ENCODE measurements around the gene NMU.
"Not testable (repeated sequence)": the region's sequence is repeated elsewhere in the genome, so short reads cannot be mapped to it uniquely, and the experiment has no call there.

The NMU gene

DNA sequence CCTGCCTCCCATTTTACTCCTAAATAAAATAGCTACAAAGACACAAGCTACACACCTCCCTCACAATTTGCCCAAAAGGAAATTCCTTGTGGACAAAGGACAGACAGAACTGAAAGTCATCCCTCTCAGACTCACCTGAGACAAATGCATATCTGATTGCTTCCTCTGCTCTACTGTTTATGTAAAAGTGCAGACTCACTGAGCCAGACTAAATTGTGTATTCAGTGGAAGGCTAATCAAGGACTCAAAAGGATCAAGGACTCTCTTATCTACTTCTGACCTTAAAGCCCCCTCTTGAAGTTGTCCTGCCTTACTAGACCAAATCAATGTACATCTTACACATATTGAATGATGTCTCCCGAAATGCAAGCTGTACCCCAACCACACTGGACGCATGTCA, 47.9 kb downstream of the NMU start (continued):
- TF ChIP-seq CSRNP3 (CRISPR knock-in tag; IDR thresholded peaks at IDR 0.05) (no peak), PATZ1 (CRISPR knock-in tag; IDR thresholded peaks at IDR 0.05; ENCODE audit: borderline replicate concordance) (no peak), CSDC2 (CRISPR knock-in tag; IDR thresholded peaks at IDR 0.05) (no peak), OSR1 (CRISPR knock-in tag; IDR thresholded peaks at IDR 0.05) (no peak), ZNF565 (CRISPR knock-in tag; conservative IDR thresholded peaks at IDR 0.05; ENCODE audit: low read depth) (no peak), TCF4 (CRISPR knock-in tag; IDR thresholded peaks at IDR 0.05; ENCODE audit: borderline replicate concordance) (no peak), TOX (CRISPR knock-in tag; IDR thresholded peaks at IDR 0.05; ENCODE audit: borderline replicate concordance) (no peak)

- ATAC-seq = not testable (repeated sequence)
Observed at GRCh38 chr4:55582773-55583172, 53.3 kb downstream of the NMU start.

GRCh38 chr4:55578341-55579010, 57.6 kb downstream of the NMU start:
- no peak for ATAC-seq
- TF ChIP-seq ZFP3 (CRISPR knock-in tag; IDR thresholded peaks at IDR 0.05) = no peak
- no peak for TF ChIP-seq SNAI2 (CRISPR knock-in tag; IDR thresholded peaks at IDR 0.05)
- TF ChIP-seq ZNF70 (CRISPR knock-in tag; IDR thresholded peaks at IDR 0.05) = no peak
- TF ChIP-seq CSDC2 (CRISPR knock-in tag; IDR thresholded peaks at IDR 0.05) = no peak
- no peak for TF ChIP-seq CSRNP3 (CRISPR knock-in tag; IDR thresholded peaks at IDR 0.05)
- TF ChIP-seq OSR1 (CRISPR knock-in tag; IDR thresholded peaks at IDR 0.05) = no peak
- TF ChIP-seq, protein P1, sequence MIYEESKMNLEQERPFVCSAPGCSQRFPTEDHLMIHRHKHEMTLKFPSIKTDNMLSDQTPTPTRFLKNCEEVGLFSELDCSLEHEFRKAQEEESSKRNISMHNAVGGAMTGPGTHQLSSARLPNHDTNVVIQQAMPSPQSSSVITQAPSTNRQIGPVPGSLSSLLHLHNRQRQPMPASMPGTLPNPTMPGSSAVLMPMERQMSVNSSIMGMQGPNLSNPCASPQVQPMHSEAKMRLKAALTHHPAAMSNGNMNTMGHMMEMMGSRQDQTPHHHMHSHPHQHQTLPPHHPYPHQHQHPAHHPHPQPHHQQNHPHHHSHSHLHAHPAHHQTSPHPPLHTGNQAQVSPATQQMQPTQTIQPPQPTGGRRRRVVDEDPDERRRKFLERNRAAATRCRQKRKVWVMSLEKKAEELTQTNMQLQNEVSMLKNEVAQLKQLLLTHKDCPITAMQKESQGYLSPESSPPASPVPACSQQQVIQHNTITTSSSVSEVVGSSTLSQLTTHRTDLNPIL (CRISPR knock-in tag; IDR thresholded peaks at IDR 0.05; ENCODE audit: low read depth) = no peak
- no peak for TF ChIP-seq RARB (CRISPR knock-in tag; IDR thresholded peaks at IDR 0.05)
- no peak for TF ChIP-seq ZNF565 (CRISPR knock-in tag; conservative IDR thresholded peaks at IDR 0.05; ENCODE audit: low read depth)
- no peak for TF ChIP-seq ISL1 (CRISPR knock-in tag; IDR thresholded peaks at IDR 0.05)
- no peak for TF ChIP-seq ZNF8 (CRISPR knock-in tag; IDR thresholded peaks at IDR 0.05)
- no peak for TF ChIP-seq TOX (CRISPR knock-in tag; IDR thresholded peaks at IDR 0.05; ENCODE audit: borderline replicate concordance)
- TF ChIP-seq ESRRG (CRISPR knock-in tag; IDR thresholded peaks at IDR 0.05) = no peak
- TF ChIP-seq ZFP30 (CRISPR knock-in tag; IDR thresholded peaks at IDR 0.05) = no peak
- no peak for TF ChIP-seq PPARA (CRISPR knock-in tag; IDR thresholded peaks at IDR 0.05; ENCODE audit: borderline replicate concordance)
- TF ChIP-seq, protein P2, sequence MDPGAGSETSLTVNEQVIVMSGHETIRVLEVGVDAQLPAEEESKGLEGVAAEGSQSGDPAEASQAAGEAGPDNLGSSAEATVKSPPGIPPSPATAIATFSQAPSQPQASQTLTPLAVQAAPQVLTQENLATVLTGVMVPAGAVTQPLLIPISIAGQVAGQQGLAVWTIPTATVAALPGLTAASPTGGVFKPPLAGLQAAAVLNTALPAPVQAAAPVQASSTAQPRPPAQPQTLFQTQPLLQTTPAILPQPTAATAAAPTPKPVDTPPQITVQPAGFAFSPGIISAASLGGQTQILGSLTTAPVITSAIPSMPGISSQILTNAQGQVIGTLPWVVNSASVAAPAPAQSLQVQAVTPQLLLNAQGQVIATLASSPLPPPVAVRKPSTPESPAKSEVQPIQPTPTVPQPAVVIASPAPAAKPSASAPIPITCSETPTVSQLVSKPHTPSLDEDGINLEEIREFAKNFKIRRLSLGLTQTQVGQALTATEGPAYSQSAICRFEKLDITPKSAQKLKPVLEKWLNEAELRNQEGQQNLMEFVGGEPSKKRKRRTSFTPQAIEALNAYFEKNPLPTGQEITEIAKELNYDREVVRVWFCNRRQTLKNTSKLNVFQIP (CRISPR knock-in tag; IDR thresholded peaks at IDR 0.05; ENCODE audit: borderline replicate concordance, low read depth) = no peak
- no peak for TF ChIP-seq BACH2 (CRISPR knock-in tag; IDR thresholded peaks at IDR 0.05; ENCODE audit: borderline replicate concordance)
- no peak for TF ChIP-seq ARNTL (CRISPR knock-in tag; IDR thresholded peaks at IDR 0.05; ENCODE audit: borderline replicate concordance, low read depth)
- no peak for TF ChIP-seq ZC3H10 (CRISPR knock-in tag; IDR thresholded peaks at IDR 0.05)

DNA sequence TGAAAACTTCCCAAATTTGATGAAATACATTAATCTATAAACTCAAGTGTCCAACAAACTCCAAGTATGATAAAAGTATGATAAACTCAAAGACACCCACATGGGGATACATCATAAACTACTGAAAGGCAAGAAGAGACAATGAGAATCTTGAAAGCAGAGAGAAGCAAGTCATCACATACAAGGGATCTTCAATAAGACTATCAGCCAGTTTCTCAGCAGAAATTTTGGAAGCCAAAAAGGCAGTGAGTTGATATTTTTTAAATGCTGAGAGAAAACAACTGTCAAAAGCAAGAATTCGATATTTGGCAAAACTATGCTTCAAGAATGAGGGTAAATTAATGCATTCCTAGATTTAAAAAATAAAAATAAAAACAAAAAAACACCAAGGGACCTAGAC, 60.6 kb downstream of the NMU start:
- no peak for ATAC-seq
- TF ChIP-seq ESRRG (CRISPR knock-in tag; IDR thresholded peaks at IDR 0.05) (no peak), TCF4 (CRISPR knock-in tag; IDR thresholded peaks at IDR 0.05; ENCODE audit: borderline replicate concordance) (no peak), PATZ1 (CRISPR knock-in tag; IDR thresholded peaks at IDR 0.05; ENCODE audit: borderline replicate concordance) (no peak), RARB (CRISPR knock-in tag; IDR thresholded peaks at IDR 0.05) (no peak), ISL1 (CRISPR knock-in tag; IDR thresholded peaks at IDR 0.05) (no peak), CSRNP3 (CRISPR knock-in tag; IDR thresholded peaks at IDR 0.05) (no peak), ZNF565 (CRISPR knock-in tag; conservative IDR thresholded peaks at IDR 0.05; ENCODE audit: low read depth) (no peak)
